ENCODE data around the gene CACUL1.

CACUL1 gene

DNA sequence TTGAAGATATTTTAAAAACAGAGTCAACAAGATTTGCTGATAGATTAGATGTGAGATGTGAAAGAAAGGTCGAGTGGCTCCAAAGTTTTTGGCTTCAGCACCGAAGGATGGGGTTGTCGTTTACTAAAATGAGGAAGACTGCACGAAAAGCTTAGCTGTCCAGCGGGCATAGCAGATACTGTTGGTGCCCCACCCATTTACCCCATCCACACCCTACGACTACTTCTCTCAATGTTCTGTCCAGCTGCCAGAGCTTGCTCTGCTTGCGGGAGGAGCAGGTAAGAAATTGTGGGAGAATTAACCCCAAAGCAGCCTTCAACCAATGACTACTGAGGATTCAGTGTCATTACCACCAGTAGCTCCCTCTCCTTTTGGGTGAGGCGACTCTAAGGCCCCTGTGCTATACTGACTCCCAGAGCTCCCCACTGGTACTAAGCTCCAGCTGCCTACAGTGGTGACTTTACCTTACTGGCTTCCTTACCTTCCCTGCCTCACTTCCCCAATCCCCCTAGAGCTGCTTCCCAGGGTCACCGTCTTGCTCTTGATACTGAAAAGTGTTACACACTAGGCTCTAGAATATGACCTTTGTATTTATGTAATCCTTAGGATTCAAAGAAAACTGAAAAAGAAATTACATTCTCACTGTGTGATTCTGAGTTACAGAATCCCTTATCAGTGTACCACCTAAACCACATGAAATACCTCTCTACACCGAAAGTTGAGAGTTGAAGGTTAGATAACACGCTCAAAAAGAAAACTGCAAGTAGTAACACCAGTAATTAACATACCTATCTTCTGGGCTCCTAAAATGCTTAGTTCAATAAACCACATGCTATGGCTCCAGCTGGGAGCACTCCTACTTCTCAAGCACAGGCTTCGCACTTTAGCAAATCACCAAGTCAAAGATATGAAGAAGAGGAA, 22.3 kb downstream of the CACUL1 start:
- DNase-seq (ENCODE audit: low spot score): no peak

DNA sequence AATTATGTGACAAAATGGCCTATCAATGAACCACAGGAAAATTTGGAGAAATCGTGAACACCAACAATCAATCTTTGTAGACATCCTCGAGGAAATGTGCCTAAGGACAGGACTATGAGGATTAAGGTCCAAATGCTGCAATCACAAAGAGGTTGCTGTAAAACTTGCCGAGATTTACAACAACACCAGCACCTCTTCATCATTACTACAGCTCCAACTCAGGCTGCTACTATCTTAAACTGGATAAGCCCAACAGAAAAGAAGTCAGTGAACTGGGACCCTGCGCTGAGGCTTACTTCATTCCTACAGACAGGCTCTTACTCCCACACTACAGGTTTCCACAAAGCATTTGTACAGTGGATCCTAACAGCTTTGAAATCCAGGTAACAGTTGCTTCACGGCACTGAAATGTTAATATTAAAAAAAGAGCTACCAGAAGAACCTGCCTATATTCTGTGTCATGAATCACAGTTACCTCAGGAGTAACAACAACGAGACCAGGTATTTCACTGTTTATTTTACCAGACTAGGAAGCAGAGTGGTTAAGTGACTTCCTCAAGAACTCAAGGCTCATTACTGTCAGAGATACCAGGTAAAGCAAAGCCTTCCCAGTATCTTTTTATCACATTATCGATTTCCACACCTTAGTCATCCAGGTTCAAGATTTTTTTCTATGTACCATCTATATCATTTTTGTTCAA, 23.9 kb downstream of the CACUL1 start:
- no peak for DNase-seq (ENCODE audit: low spot score)

DNA sequence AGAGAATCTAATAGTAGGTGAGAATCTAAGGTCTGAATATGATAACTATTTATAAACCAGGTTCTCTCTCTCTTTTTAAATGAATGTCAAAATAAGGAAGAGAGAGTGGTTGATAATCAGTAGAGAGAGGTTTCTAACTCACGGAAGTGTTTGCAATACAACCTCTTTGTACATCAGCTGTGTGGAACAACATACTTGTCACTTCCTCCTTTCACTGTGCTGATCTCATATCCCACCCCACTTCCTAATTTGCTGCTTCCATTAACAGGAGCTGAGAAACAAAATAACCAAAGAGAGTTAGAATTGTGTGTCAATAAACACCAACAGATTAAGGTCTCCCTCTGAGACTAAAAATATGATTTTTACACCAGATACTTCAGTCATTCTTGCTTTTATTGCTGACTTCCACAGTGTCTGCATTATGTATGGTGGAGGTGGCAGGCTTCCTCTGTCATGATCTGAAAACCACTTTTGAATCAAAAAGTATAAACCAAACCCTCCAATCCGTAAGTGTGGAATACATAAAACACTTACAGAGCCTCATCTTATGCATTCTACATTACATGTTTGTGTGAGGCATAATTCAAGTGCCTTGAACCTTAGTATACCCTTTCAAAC, 25.0 kb downstream of the CACUL1 start:
- DNase-seq (ENCODE audit: low spot score): no peak

DNA sequence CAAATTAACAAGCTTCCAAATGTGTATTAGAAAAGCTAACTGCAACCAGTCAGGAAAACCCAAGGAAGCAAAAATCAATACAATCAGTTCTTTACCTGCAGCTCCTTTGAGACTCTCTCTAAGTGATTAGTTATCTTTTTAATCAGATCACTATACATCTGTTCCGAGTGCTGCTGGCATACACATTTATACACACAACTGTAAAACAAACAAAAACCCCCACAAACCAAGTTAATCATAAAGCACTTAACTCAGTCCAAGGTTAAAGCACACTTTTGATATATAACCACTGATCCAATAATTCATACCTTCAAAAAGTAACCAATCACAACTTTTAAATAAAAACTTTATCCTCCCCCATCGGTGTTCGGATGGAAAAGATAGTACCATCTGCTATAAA, 25.6 kb downstream of the CACUL1 start:
- peak; percentile 31 for DNase-seq (ENCODE audit: low spot score)

DNA sequence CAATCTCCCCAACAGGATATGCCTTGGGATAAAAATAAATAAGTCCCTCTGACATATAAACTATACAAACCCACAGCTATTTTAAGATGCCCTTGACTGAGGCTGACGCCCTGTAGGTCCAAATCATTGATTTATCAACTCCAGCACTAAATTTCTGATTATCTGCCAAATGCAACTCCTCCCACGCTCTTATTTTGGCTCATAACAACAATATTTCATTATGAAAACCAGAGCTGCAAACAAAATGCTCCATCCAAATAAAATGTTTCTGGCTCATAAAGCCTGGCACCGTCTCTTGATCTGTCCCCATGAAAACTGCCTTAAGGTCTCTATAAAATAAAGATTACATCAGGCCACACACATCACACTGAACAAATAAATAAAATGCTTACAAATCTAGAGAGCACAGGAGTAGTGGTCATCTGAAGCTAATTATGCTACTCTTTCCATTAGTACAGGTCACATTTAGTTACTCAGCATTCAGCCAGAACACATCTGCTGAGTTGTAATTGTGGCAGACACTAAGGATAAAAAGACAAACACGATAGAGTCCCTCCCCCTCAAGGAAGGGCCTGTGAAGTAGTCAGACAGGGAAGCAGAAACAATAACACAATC, 28.8 kb downstream of the CACUL1 start:
- DNase-seq (ENCODE audit: low spot score): peak; percentile 22

DNA sequence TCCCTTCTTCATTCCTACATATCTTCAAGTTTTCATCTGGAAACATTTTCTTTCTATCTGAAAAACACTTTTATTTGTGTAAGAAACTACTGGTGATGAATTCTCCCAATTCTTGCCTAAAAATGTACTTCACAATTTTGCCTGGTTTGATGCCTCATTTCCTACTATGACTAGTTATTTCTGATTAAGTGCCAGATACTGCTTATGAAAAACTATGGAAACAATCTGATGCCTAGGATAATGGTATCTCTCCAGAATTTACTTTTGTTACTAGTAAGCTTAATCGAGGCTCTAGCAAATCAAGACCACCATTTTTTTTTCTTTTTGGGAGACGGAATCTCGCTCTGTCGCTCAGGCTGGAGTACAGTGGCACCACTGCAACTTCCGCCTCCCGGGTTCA, 31.3 kb downstream of the CACUL1 start:
- no peak for DNase-seq (ENCODE audit: low spot score)

DNA sequence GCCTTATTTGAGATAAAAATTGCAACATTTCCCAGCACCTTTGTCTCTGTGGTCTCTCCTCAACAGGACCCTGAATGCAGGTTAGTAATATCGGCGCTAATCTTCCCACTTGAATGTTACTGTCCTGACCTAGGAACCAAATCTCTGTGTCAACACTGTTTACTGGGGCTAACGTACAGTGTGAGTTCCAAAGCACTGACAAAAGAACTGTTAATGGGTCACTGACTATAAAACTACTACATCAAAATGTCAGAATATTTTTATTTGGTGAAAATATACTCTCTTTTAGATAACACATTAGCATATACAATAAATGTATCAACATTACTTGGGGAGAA, 33.3 kb downstream of the CACUL1 start:
- DNase-seq (ENCODE audit: low spot score): no peak

DNA sequence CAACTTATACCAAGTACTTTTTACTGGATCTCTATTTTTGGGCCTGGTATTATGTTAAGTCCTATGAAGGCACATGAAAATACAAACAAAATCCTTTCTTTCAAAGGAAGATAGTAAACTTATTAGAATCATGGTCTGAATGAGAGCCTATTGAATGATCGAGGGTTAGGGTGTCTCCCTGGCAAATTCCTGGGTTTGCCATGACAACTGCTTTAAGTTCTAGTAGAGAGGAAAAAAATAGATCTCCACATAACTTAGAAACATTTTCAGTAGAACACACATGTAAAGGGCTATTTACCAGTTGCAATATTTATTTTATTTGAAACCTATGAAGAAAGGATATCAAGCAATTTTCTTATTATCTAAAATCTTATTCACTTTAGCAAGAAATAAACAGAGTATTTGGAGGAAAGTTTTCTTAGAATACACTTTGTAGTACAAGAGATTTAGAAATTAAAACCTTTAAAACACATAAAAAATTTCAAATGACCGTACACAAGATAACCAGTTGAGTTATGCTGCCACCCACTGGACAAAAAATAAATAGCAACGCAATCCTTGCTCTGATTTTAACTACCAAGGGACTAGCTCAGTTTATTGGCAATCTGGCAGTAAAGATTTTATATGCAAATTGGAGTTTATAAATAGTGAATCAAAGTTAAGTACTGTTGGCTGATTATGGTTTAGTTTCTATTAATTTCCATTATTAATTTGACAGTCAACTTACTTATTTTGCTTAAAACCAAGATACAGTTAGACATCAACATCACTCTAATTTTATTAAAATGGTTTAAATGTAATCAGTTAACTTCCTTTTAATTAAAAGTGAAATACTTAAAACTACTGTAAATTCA, 33.9 kb downstream of the CACUL1 start:
- peak; percentile 59 for DNase-seq (ENCODE audit: low spot score)

DNA sequence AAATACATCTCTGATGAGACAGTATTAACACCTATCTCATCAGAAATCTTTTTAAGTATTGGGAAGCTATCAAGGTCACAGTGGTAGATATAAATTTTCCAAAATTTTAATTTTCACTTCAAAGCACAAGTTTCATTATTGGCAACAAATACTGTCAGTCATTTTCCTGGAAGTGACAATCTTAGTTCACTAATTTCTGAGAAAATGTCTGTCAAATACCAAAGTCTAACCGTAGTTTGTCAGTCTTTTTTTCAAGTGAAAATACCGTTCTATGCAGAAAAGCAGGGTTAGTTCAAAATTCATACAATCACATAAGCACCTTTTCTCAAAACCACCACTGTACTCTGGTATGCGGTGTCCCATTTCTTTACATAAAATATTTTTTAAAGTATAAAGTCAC, 40.4 kb downstream of the CACUL1 start:
- DNase-seq (ENCODE audit: low spot score): no peak

DNA sequence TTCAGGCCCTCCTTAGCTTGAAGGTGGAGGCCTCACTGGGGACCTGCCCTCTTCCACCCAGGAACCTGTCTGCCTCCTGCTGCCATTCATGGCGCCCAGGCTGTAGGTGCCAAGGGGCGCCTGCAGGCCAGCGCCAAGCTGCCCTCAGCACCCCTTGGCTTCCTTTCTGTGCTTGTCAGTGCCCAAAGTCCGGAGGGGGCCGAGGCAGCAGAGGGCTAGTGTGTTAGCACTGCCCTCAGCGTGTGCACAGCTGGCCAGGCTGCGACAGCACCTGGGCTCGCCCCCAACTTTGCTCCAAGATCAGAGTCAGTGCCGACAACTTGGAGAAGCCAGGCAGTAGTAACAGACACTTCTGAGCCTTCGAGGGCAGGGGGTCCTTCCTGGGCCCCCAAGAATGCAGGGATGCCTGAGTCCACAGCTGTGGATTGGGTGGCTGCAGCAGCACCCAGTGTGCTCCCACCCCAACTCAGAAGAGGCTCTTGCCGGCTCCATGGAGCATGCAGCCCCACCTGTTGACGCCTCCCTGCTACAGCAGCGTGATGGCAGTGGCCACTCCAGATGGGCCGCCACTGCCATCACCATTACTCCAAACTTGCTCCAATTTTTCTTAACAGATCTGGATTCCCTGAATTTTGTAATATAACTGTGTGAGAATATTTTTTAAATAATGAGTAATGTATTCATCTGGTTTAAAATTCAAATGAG, 41.7 kb downstream of the CACUL1 start:
- DNase-seq (ENCODE audit: low spot score): no peak

DNA sequence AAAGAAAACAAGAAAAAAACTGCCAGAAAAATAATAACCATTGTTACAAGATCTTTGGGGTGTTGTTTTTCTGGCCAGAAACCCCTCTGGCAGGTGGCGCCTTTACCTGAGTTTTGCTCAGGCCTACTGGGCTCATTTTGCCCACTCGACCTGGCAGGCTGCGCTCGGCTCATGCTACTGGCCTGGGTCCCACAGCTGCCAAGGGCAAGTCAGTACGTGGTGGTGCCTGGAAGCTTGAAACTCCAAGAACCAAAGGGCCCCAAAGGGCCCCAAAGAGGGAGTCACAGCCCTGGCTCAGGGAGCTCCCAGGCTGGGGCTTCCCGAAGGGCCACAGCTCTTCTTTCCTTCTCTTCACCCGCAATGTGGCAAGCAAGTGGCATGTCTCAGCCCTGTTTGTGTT, 42.7 kb downstream of the CACUL1 start:
- DNase-seq (ENCODE audit: low spot score): no peak

DNA sequence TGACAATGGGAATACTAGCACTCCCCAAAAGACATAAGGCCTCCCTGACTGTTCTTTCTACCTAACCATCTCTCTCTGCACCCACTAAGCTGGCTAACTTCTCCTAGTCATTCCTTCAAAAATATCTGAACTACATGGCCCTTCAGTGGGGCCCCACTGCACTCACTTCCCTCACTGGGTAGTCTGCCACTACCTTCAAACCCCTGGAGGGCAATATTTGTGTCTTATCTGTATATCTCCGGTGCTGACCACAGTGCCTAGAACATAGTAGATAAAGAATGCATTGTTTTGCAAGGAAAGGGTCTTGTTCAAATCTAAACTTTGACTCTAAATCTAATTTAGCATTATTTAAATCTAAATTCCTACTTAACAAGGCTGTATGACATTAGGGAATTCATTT, 44.3 kb downstream of the CACUL1 start:
- DNase-seq (ENCODE audit: low spot score): no peak

DNA sequence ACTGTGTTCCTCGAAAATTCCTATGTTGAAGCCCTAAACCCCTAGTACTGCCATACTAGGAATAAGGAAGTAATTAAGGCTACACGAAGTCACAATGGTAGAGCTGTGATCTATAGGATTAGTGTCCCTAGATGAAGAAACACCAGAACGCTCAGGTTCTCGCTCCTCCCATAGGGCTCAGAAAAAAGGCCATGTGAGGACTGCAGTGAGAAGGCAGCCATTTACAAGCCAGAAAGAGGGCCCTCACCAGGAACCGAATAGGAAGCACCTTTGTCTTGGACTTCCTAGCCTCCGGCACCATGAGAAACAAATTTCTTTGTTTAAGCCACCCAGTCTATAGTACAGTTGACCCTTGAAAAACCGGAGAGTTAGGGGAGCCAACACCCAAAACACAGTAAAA, 46.2 kb downstream of the CACUL1 start:
- no peak for DNase-seq (ENCODE audit: low spot score)

DNA sequence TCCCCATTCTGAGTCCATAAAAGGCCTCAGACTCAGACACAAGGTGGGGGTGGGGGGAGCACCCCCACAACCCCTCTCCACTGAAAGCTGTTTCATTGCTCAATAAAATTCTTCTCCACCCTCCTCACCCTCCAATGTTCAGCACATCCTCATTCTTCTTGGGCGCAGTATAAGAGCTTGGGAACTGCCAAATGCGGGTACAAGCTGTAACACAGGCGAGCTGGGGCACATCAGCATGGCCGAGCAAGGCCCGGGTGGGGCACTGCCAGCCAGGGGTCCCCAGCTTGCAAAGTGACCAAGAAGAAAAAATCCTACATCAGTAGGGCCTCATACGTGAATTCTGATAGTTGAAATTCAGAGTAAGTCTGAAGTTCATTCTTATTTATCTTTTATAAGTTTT, 50.1 kb downstream of the CACUL1 start:
- no peak for DNase-seq (ENCODE audit: low spot score)

DNA sequence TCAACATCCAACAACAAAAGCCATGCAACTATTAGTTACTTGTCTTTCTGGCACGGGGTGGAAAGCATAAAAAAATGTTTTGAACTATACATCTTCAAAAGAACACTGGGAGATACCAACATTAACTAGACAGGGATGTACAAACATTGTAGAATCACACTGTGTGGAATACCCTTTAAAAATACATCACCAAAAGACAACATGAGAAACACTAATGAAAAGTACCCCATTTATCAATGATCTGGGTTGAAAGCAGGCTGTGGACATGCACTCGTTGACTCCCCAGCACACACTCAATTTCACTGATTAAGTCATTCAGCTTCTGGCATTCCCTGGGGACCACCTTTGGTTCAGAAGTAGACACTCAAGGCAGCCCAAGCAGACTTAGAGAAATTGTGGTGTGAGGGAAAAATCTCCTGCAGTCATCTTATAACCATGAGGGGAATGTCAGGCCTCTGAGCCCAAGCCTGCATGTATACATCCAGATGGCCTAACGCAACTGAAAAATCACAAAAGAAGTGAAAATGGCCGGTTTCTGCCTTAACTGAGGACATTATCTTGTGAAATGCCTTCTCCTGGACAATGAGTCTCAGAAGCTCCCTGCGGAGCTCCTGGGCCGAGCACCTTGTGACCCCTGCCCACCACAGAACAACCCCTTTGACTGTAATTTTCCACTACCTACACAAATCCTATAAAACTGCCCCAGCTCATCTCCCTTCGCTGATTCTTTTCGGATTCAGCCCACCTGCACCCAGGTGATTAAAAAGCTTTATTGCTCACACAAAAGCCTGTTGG, 53.0 kb downstream of the CACUL1 start:
- peak; percentile 22 for DNase-seq (ENCODE audit: low spot score)

DNA sequence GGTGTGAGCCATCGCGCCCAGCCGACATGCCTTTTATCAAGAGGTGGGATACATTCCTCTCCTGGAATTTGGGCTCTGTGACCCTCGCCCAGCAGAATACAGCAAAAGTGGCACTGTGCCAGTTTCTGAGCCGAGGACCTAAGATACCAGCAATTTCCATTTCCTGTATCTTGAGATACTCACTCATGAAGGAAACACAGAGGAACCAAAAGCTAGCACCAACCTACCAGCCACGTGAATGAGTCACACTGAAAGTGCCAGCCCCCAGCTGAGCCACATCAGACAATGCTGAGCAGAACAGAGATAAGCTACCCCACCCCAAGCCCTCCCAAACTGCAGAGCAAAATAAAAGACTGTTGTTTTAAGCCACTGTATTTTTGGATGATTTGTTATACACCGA, 56.3 kb downstream of the CACUL1 start:
- DNase-seq (ENCODE audit: low spot score): no peak

DNA sequence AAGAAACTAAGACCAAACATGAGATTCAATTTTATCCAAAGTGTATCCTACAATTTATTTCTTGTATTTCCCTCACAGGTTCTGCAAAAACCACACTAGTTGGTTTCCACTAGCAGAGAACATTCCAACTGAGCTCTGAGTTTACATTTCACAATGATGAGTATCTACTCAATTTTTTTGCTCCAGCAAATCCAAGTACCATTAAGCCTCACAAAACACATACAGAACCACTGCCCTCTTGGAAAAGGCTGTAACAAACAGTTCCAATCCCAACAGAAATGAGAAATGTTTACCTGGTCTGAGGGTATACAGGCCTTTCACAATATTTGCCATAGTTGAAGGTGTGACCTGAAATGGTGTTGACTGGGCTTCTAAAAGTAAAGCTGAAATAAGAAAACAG, 59.9 kb downstream of the CACUL1 start:
- no peak for DNase-seq (ENCODE audit: low spot score)

DNA sequence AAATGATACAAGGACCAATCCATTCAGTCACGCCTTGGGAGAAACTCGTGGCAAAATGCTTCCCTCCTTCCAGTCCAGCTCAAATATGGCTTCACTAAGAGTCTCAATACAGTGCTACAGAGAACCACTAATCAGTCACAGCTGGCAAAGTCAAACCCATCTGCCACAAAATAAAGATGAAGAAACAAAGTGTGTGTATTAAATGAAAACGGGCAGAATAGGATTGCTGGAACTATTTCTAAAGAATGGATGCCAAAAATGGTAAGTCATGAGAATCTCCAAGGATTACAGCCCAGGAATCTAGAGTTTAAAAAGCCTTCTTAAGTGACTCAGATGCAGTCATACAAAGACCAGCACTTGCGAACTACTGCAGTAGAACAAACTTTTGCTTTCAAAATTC, 61.9 kb downstream of the CACUL1 start:
- no peak for DNase-seq (ENCODE audit: low spot score)

DNA sequence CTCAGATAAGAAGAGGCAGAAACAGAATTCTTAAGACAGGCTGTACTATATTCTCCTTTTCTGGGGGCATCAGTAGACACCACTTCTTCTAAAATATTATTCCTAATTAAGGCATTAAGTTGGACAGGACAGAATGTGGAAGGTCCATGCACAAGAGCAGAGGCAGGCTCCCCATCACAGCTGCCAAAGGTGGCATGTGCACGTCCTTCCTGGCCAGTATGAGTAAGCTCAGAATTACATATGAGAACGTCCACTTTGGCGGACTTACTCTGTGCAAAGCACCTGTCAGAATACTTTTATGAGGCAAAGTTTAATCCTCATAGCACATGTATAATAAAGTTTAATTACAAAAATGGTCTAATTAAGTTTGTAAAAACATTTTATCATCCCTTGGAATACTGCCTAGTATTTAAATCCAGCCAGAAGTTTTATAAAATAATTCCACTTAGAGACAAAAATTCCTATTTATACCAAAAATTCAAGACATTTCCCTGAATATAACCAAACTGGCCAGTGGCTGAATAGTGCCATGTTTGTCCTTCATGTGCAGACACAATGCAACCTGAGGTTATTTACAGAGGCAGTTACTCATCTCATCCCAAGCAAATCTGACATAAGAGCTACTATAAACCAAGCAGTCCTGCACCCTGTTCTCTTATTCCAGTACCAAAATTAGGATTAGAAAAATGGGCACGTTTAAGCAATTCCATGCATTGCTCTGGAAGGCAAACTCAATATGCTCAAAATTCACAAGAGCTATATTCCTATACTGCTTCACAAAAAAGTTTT, 65.5 kb downstream of the CACUL1 start:
- DNase-seq (ENCODE audit: low spot score): no peak

Data from SK-N-DZ (cell line).